Muscle of back (tissue), 11 donors: ENCODE data around the gene ETS1. TPM values are rescaled to one million over a fixed set of nuclear protein-coding genes. Genes with fewer than 3 reads are reported as not detected.

Experiments
- DNase-seq, 3 donors: peaks; one replicate each; pipeline versions ENCODE4 v3.0.0 to v3.0.0-alpha.2; 2013
- polyA plus RNA-seq, 10 donors: library from polyadenylated mRNA; unstranded; fragments of 120-200 nt; gene quantifications; one replicate each; pipeline ENCODE4 v1.2.1, GENCODE V29; 2013; ENCODE audit not compliant: insufficient read length in 10 of 10

Gene ETS1
- polyA plus RNA-seq, 10 donors = 51.1 to 89.3 (median 66.6) TPM

DNA sequence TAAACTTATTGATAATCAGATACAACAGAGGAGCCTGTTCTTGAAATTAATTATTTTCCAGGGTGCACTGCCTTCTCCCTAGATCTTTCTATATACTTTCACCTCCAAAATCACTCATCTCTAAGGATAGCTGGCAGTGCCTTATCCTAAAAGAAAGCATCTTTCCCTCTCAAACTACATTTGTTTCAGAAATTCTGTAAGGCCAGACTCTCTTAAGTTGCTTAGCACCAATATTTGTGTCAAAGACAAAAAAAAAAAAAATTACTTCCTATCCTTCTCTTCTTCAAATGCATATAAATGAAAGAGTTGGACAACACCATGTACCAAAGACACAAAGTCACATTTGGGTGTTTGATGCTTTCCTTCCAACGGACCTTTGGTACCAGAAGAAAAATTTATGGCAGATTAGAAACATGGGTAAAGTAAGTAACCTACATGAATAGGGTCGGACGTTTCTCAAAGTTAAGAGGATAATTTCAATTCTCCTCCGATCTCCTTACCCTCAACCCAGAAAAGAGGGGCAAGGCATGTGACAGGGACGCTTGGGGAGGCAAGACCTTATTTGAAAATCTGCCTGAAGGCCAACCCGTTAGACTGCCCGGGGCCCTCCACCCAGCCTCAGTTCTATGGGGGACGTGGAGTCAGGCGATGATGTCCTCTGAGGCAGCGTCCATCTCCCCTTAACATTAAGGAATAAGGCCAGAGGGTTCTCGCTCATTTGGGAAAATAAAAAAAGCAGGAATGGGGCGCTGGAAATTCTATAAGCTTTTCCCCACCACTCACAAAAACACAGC is 66.3 kb downstream of the ETS1 start:
- peak in 1 of 3 donors; percentile 68 for DNase-seq

DNA sequence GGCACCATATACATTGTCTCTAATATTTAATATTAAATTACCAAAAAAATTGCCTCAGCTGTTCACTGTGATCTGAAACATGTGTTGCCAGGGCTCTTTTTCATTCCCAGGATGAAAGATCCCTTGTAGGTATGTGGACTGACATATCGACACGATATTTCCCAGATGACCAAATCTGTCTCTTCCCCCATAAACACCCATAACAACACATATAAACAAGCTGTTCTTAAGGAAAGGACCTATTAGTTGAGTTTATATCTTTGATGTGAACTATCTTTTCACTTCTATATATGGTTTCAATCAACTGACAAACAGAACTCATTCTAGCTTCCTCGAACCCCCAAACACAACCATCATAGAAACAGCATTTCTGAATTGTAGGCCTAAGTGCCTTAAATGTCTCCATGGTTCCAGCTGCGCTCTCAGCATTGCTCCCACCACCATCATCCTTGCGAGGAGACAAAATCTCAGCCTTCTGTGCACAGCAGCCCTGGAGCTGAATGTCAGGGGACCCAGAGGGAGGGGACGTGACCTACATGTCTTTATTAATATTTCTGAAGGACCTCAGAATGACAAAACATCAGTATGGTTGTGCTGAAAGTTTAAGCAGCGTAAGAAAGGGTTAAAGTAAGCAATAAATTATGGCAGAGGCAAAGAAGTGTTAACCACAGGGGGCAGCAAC is 67.0 kb downstream of the ETS1 start:
- peak in 1 of 3 donors; percentile 60 for DNase-seq

DNA sequence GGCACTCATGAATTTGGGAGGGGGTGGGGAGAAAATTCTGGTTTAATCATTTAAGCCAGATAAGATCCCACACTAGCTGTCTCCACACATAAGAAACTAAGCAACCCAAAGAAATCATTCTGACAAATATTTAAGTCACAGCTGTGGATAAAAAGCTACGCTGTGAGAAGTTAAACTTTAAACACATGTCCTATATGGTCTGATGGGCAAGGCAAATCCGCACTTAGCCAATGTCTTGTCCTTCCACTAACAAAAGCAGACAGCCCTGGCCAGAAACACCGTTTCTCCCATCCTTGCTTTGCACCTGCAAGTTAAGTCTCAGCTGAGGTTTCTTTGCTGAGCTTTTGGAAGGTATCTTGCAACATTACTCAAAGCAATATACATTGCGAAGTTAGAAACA is 68.0 kb downstream of the ETS1 start:
- no peak for DNase-seq

DNA sequence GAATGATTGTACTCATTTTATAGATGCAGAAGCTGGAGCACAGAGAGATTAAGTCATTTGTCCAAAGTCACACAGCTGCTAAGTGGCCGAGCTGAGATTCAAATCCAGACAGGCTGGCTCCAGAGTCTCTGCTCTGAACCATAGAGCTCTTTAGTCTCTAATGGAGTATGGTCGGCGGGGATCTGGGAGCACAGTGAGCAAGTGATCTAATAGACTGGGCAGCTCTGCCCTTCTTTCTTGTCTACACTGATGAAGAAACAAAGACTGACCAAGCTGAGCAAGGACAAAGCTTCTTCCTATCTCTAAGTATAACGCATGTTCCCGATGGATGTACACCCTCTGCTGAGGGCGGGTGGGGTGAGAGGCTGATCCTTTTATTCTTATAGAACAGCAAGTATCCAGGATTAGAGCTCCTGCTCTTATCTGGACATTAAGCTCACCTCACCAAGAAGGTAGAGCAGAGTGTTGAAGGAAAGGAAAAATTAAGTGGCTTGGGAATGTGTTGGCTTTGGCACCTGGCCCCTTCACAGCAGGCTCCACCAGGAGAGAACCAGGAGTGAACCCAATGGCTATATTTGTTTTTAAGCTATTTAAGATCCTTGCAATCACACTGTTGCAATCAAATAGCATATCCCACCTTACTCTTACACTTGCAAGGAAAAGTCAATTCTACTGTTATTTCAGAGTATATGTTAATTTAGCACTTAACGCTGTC is 68.7 kb downstream of the ETS1 start:
- DNase-seq = no peak

DNA sequence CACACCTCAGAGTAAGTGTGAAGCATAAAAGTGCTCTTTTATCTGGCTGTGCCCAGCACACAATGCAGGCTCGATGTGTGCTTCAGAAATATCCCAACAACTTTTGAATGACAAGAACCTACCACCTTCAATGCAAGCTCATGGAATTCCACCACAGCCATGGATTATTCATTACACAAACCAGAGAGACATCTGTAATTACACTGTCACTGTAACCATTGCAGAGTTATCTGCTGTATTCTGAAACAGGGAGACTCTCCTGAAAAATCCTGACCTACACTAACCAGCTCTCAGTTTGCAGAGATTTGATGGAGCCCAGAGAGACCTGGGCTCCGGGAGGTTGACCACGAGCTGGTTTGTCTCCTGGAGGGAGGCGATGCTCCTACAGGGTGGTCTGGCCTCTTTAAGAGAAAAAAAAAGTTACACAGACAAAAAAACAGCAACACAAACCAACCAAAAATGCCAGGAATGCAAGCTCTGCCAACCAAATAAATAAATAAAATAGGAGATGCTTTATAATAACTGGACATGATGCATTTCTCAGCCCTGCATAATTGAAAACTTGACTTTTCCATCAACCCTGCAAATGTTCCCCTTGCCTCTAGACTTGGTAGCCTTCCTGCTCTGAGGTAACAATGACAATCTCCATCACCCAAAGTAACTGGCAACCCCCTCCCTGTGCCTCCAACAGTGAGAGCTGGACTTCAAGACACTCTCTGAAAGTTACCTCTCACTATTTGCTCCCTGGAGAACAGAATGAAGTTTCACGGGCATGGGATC is 69.7 kb downstream of the ETS1 start:
- no peak for DNase-seq

DNA sequence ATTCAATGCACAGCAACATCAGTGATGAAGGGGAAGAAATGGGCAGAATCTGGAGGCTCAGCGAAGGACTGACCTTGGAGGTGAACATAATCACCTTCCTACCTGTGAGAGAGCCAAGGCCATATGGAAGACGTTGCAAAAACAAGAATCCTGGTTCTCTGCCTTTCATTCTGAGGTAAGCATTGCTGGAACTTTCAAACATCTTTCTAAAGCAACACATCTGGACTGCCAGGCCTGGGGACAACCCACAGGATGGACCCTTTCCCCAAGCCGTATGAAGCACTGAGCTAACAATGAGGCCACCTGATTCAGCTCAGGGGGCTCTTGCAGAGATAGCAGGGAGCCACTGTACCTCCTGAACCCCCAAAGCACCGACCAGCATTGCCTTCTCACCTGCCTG is 70.5 kb downstream of the ETS1 start:
- no peak for DNase-seq

DNA sequence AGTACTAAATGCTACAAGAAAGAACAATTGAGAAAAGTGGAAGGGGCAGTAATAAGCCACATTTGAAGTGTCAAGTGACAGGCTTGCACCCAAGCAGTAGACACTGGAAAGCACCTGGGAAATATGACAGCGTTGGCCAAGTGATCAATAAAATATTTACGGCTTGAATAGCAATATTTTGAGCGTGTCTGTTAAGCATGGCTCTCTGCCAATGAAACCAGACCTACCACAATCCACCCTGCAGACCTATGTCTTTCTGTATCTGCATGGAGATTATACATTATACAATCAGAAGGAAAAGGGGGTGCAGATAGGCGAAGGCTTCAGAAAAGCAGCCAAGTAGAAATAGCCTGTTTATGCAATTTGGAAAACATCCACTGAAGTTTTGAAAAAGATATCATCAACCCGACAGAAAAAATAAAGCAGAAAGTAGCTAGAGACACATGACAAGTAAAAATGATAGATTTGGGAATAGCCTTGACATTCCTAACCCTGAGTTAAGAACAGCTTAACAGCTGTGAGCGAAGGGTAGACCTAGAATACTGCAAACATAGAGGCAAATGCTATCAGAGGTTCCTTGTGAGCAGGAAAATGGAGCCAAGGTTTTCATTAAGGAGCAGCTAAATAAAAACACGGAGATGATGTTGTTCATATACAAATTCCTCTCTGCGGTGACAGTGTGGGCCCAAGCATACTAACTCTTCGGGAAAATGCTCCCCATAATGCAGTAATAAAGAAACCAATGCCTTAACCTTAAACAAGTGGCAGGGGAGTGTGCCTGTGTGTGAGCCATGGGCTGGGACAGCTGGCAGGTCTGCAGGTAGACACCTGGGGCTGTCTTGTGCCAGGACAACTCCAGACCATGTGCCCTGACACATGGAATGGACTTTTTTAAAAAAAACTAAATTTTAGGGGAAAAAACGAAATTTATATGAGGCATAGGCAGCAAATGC is 71.3 kb downstream of the ETS1 start:
- peak in 1 of 3 donors; percentile 52 for DNase-seq

DNA sequence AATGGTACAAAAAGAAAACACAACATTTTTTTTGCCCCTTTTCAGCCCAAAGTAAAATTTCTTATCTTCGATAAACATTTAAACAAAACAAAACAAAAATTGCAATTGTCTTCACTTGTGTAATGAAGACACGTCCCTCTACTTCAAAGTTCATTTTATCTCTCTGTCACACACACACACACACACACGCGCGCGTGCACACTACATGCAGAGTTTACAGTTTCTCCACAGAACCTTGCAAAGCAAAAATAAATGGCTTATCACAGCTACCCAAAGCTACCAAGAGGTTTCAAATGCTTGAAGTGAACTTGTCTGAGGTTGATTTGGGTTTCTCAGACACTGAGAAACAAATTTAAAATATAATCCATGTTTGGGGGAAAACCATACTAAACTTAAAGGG is 72.3 kb downstream of the ETS1 start:
- no peak for DNase-seq

DNA sequence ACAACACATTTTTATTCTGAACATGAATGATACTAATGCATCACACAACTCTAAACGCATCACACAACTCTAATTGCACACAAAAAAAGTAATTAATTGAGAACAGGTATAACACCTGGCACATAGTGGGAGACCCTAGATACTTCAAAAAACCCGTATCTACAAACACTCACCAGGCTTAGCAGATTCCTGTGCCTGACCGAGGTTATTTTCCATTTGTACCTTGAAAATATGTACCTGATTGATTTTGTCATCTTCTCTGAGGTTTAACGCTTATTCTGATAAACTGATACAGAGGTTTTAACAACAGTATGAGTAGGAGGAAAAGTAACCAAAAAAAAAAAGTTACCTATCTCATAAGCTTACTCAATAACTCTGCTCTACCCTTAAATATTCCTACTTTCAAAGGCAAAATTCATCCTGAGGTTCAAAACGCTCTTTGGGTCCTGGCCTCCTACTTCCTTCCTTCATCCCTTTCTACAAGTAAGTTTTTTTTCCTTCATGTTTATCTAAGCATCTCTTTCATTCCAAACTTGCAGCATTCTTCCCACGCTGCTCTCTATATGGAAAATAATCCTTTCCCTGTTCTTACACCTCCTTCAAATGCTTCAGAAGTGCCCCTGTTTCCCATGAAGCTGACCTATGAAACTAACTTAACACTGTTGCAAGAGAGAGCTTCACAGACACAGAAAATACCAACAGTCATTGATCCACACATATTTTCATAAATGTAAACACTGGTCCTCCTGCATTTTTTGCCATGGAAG is 73.3 kb downstream of the ETS1 start:
- DNase-seq = no peak

DNA sequence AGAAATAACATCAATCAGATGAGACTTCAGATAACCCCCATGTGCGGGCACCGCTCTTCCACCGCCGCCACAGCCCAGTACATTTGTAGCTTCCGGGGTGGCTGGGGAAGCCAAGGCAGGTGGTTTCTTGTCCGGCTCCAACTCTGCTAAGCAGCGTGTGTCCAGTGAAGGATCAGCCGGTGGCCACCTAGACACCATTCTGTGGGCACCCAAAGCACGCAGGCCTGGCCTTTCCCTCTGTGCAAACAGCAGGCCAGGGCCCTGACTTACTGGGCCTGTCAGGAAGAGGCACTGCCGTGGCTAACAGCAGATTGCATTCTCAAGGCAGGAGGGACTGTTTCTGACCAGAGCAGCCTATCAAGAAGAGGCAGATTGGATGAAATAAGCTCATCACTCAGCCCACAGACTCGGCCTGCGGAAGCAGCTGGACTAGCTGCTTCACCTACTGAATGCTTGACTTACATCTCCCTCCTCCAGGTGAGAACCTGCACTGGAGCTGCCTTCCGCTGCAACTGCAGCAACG is 74.8 kb downstream of the ETS1 start:
- no peak for DNase-seq

DNA sequence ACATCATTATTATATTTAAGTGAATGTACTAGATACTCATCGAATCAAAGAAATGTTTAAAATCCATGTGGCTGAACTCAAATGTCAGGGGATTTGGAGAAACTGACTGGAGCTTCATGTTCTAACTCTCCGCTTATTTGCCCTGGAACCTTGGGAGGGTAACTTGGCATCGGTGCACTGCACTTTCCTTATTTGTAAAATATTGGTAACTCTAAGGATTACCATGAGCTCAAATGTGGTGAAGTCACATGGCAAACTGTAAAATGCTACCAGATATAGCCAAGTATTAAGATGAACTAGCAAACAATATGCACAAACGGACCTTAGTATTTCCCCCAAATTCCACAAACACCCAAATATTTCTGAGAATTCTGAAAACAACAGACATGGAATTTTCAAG is 75.6 kb downstream of the ETS1 start:
- no peak for DNase-seq

DNA sequence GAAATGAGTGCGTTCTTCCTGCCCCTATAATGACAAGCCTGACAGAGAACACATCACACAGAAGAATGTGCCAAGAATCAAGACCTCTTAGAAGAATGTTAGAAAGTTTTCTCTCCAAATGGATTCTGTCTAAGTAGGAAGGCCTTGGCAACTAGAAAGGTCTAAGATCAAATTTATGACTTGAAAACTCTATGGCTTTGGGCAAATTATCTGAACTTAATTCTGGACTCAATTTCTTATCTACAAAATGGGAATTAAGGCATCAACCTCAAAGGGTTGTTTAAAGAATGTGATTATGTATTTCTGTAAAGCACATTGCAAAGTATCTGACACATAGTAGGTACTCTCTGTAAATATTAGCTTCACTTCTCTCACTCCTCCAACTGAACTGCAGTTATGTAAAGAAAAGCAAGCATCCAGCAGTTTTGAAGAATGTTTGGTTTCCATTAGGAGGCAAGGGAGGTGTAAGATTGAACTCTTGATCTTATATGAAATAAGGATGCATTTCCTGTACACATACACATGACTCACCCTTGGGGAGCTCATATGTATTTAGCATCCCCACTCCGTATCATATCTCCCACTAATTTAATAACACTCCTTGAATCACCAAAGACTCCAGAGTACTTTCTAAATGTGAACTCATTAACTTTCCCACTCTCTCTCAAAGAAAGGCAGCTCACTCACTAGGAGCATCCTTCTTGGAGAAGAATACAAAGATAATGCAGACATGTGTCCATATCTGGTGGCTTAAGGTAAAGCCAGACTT is 77.6 kb downstream of the ETS1 start:
- DNase-seq = no peak

DNA sequence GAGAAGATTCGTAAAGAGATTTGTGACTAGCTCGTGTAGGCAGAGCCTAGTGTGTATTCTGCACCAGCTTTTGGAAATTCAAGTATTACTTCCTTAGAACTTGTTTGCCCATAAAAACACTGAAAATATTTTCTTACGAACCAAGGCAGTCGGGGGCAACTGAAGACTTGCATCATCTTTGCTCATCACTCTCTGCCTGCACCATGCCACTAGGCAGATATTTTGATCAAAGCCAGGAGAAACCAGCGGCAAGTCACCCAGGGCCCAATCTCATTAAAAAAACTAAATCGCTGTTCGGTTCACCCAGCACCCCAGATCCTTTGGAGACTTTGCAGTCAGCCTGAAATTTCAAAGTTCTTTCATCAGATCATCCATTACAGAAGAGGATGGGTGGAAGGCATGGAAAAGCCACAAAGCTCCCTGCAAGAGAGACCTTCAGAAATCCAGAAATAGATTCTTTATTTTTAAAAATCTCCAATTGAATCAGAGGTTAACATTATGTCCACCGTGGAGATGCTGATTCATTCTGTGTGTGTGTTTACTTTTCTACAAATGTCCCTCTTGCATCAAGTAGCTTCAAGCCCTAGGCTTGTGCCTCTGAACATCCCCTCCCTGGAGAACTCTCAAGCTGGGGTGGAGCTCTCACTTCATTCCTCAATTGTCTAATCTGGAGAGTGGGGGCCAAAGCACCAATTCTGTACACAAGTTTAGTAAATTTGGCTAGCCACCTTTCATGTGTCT is 78.4 kb downstream of the ETS1 start:
- no peak for DNase-seq

DNA sequence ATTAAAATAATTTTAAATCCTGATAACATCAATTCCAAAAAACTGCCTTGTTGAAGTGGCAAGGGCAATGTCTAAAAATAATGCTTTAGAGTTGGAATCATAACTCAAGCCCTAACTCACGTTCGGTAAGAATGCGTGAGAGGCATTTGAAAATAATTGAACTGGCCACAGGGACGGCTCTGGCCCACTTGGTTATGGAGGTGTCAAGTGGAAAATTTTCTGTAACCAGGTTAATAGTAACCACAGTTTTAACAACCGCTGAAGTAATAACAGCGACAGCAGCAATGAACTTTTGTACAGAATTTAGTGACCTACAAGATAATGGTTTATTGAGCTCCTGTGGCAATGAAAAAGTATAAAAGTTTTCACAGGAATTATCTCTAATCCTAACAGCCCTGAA is 79.4 kb downstream of the ETS1 start:
- no peak for DNase-seq

DNA sequence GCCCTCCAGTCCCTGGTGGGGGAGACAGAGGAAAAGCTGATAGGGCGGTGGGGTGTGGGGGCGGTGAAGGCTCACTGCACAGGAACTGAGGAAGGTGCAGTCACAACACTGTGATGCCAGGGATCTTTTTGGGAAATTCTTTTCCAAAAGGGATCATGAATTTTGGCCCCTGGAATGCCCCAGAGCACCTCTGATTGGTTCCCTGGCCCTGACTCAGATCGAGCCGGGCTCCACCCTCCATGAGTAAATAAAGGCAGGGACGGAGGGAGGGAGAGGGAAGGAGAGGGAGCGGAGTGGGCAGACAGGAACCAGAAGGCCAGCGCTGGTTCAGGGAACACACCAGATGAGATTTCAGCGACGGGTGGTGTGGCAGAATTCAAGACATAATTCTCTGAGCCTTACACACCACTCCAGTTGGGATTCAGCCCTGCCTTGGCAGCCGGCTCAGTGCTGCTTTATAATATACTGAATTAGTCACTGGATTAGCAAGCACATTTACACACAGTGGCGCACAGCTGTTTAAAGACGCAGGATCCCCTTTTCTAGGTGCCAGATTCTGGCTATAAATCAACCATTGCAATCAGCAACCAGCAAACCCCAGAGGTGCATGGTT is 80.3 kb downstream of the ETS1 start:
- peak; percentile 80 to 91 (median 89) for DNase-seq

DNA sequence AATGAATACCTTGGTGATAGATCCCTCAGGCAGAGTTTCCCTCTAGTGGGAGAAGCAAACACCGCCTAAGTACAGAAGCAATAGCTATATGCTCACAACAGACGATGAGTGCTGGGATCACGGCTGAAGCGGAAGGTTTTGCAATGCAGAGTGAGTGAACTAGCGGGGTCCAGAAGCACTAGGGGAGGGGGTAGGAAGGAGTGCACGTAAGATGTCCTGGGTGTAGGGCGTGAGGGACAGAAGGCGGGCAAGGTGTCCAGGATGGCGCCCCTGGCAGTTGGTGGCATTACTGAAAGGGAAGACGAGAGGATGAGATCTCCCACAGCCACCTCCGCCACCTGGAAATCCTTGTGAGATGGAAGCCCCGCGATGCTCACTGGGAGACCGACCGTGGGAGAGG is 81.0 kb downstream of the ETS1 start:
- no peak for DNase-seq

DNA sequence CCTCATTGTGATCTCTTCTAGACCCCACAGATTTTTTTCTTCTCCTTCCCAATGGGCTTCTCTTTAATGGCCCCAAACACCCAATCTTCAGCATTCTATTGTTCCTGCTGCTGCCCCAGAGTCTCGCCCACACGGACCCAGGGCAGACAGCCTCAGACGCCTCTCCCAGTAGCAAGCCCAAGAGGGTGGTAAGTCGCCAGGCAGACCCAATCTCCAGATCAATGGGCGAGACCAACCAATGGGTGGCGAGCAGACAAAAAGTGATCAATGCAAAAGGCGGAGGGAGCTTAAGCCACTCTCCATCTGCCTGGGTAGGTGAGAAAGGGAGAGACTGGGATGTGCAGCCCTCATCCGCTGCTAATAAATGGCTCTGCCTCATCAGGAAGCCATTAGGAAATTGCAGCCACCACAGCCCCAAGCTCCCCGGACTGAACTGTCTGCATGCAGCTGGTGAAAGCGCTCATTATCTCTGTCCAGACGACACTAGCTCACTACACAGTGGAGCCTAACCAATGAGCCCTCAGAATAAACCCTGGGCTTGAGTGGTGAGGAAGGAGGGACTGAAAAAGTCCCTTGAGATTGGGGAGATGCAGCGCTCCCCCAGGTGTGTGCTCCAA is 81.8 kb downstream of the ETS1 start:
- DNase-seq = no peak
